Transverse colon (tissue), 4 donors: ENCODE data around the gene ENPP1. TPM values are rescaled to one million over a fixed set of nuclear protein-coding genes. Genes with fewer than 3 reads are reported as not detected.

ENCODE experiments used
- DNase-seq: peaks from one replicate; pipeline ENCODE4 v3.0.0-alpha.2; 2019
- H3K27ac ChIP-seq, 4 donors: fragments of 200-600 bp; sonication (generic); 2 replicates each; pipeline ENCODE4 v1.5.1; 2016 to 2018; ENCODE audit warnings: inconsistent platforms in 4 of 4
- H3K27me3 ChIP-seq: fragments of 200-600 bp; sonication (generic); 2 replicates; pipeline ENCODE4 v1.5.1; 2017; ENCODE audit warnings: inconsistent platforms
- H3K36me3 ChIP-seq, 4 donors: fragments of 200-600 bp; sonication (generic); 2 replicates each; pipeline ENCODE4 v1.5.1; 2017 to 2019; ENCODE audit warnings: inconsistent platforms in 4 of 4
- H3K4me1 ChIP-seq, 4 donors: fragments of 200-600 bp; sonication (generic); 2 replicates each; pipeline ENCODE4 v1.5.1; 2017 to 2020; ENCODE audit warnings: inconsistent platforms in 4 of 4
- H3K4me3 ChIP-seq, 4 donors: fragments of 200-600 bp; sonication (generic); 1 replicate in 1 of 4; 2 replicates in 3 of 4; pipeline versions ENCODE4 v1.5.1 to v1.6.1; 2017 to 2019; ENCODE audit warnings: inconsistent platforms in 4 of 4
- H3K9me3 ChIP-seq, 2 donors: fragments of 200-600 bp; sonication (generic); 2 replicates each; pipeline ENCODE4 v1.5.1; 2017 to 2019; ENCODE audit warnings: inconsistent platforms in 2 of 2
- CTCF ChIP-seq, 5 experiments: fragments of 200-600 bp in 3 of 5; fragments of 450-650 bp in 2 of 5; sonication (generic) in 3 of 5; IDR thresholded peaks; 1 replicate in 2 of 5; 2 replicates in 3 of 5; pipeline ENCODE4 v1.5.1; 2016 to 2017; ENCODE audit warnings: antibody characterized with exemption in 5 of 5, inconsistent platforms in 3 of 5, mild to moderate bottlenecking in 2 of 5, moderate library complexity in 1 of 5
- EP300 ChIP-seq: sonication (generic); formaldehyde crosslinking; IDR thresholded peaks from one replicate; pipeline ENCODE4 v1.6.1; 2017; ENCODE audit warnings: antibody characterized with exemption, low read depth
- POLR2A ChIP-seq: fragments of 450-650 bp; IDR thresholded peaks from one replicate; pipeline ENCODE4 v1.6.1; 2016; ENCODE audit warnings: antibody characterized with exemption, mild to moderate bottlenecking, moderate library complexity
- POLR2AphosphoS5 ChIP-seq, 3 donors: sonication (generic); formaldehyde crosslinking; IDR thresholded peaks; one replicate each; pipeline ENCODE4 v1.6.1; 2016; ENCODE audit warnings: antibody characterized with exemption in 3 of 3
- WGBS, 2 donors: methylation state at CpG; one replicate each; pipeline ENCODE4 v1.1.5; 2018; ENCODE audit warnings: low coverage in 1 of 2; 5-methylcytosine and 5-hydroxymethylcytosine counted together
- in situ Hi-C, 4 donors: fragments of 200-750 bp; cut with MboI; loops; one replicate each; pipeline versions ENCODE4 v1.15.0 to v1.15.1; 2017; ENCODE audit warnings: low sequenced_read_pairs in 3 of 4, low pct_ligation_motif_present in 1 of 4, low pct_unique_long_range_greater_than_20kb in 1 of 4
- intact Hi-C: fragments of 100-400 bp; cut with DNase I; formaldehyde crosslinking; loops from one replicate; pipeline ENCODE4 v1.15.1; 2023; ENCODE audit warnings: low total_unique reads
- total RNA-seq, 4 donors: library from RNA; depleted of rRNA; stranded (reverse); fragments of >200 nt; gene quantifications; one replicate each; pipeline ENCODE4 v1.1.0, GENCODE V29; 2016

The ENPP1 gene
- total RNA-seq, 4 donors from 2014 or later, result 3.4 to 24.0 (median 22.8) TPM

- Histone ChIP-seq H3K9me3 (no peaks in the 10 kb centered on the region), H3K36me3 (peaks cover 0 to 4% (median 0%) of the 10 kb centered on the region in 4 donors), H3K4me1 (no peaks in the 10 kb centered on the region), H3K27me3 (no peaks in the 10 kb centered on the region), H3K4me3 (no peak overlapping the region), H3K27ac (no peak overlapping the region)
- TF ChIP-seq EP300 (no peak), POLR2AphosphoS5 (IDR thresholded peaks at IDR 0.05) (no peak), CTCF (IDR thresholded peaks at IDR 0.05) (no peak), POLR2A (no peak)
- intact Hi-C loops, result no loop called here
- DNase-seq, result no peak
- in situ Hi-C loops, result no loop called here
- 81 to 91% methylated on average over 6 of the region's 6 CpGs for WGBS, 2 donors
Observed at GRCh38 chr6:131849799-131850198, 42.0 kb downstream of the ENPP1 start.

GRCh38 chr6:131851049-131851769 is 43.4 kb downstream of the ENPP1 start:
- Histone ChIP-seq H3K4me1 (no peaks in the 10 kb centered on the region), H3K27ac (no peak overlapping the region), H3K9me3 (no peaks in the 10 kb centered on the region), H3K36me3 (peaks cover 0 to 4% (median 0%) of the 10 kb centered on the region in 4 donors), H3K4me3 (no peak overlapping the region), H3K27me3 (no peaks in the 10 kb centered on the region)
- no peak for TF ChIP-seq POLR2A
- TF ChIP-seq CTCF (IDR thresholded peaks at IDR 0.05), result no peak
- TF ChIP-seq EP300, result no peak
- no peak for TF ChIP-seq POLR2AphosphoS5 (IDR thresholded peaks at IDR 0.05)
- intact Hi-C loops, result no loop called here
- WGBS, 2 donors, result 86 to 87% methylated on average over 7 to 8 of the region's 8 CpGs
- in situ Hi-C loops, result no loop called here
- no peak for DNase-seq

- Histone ChIP-seq H3K4me1 (no peaks in the 10 kb centered on the region), H3K27me3 (no peaks in the 10 kb centered on the region), H3K36me3 (peaks cover 0 to 4% (median 0%) of the 10 kb centered on the region in 4 donors), H3K9me3 (no peaks in the 10 kb centered on the region), H3K4me3 (no peak overlapping the region), H3K27ac (no peak overlapping the region)
- DNase-seq, result no peak
- TF ChIP-seq EP300 (no peak), POLR2AphosphoS5 (IDR thresholded peaks at IDR 0.05) (no peak), CTCF (IDR thresholded peaks at IDR 0.05) (no peak), POLR2A (no peak)
- in situ Hi-C loops, result no loop called here
- intact Hi-C loops, result no loop called here
Observed at GRCh38 chr6:131852200-131852599, 44.4 kb downstream of the ENPP1 start.

- Histone ChIP-seq H3K36me3 (peaks cover 0 to 4% (median 0%) of the 10 kb centered on the region in 4 donors), H3K4me1 (no peaks in the 10 kb centered on the region), H3K27ac (no peak overlapping the region), H3K9me3 (no peaks in the 10 kb centered on the region), H3K27me3 (no peaks in the 10 kb centered on the region), H3K4me3 (no peak overlapping the region)
- 60 to 90% methylated on average over 2 of the region's 2 CpGs for WGBS, 2 donors
- intact Hi-C loops (no loop called here), in situ Hi-C loops (no loop called here)
- no peak for TF ChIP-seq POLR2A
- TF ChIP-seq EP300, result no peak
- no peak for TF ChIP-seq POLR2AphosphoS5 (IDR thresholded peaks at IDR 0.05)
- TF ChIP-seq CTCF (IDR thresholded peaks at IDR 0.05), result no peak
- DNase-seq, result no peak
Observed at GRCh38 chr6:131854803-131855202, 47.0 kb downstream of the ENPP1 start.
